Right atrium auricular region (tissue), 2 donors: Measurements from ENCODE around the gene IL1R1. TPM values are rescaled to one million over a fixed set of nuclear protein-coding genes. Genes with fewer than 3 reads are reported as not detected.
A peak's percentile ranks its signal among the peaks of the same experiment; 100 is the strongest.

ENCODE experiments used
- DNase-seq: peaks from one replicate; pipeline ENCODE4 v3.0.0-alpha.2; 2019; ENCODE audit warnings: low spot score
- H3K27ac ChIP-seq, 2 donors: fragments of 200-600 bp; sonication (generic); 1 replicate in 1 of 2; 2 replicates in 1 of 2; pipeline ENCODE4 v1.5.1; 2016 to 2019
- H3K27me3 ChIP-seq, 2 donors: fragments of 200-600 bp; sonication (generic); one replicate each; pipeline versions ENCODE4 v1.5.1 to v1.6.0; 2017 to 2019
- H3K36me3 ChIP-seq: fragments of 200-600 bp; sonication (generic); one replicate; pipeline ENCODE4 v1.5.1; 2016
- H3K4me1 ChIP-seq, 2 donors: fragments of 200-600 bp; sonication (generic); one replicate each; pipeline versions ENCODE4 v1.5.1 to v1.6.0; 2017 to 2019
- H3K4me3 ChIP-seq, 2 donors: fragments of 200-600 bp; sonication (generic); 1 replicate in 1 of 2; 2 replicates in 1 of 2; pipeline ENCODE4 v1.5.1; 2017 to 2019; ENCODE audit warnings: mild to moderate bottlenecking in 1 of 2, moderate library complexity in 1 of 2
- H3K9me3 ChIP-seq, 2 donors: fragments of 200-600 bp; sonication (generic); one replicate each; pipeline ENCODE4 v1.5.1; 2019
- total RNA-seq, 2 donors: library from RNA; depleted of rRNA; stranded (reverse); fragments of >200 nt; gene quantifications; one replicate each; pipeline ENCODE4 v1.1.0, GENCODE V29; 2016
- TF ChIP-seq, protein P1 (sequence below), 2 donors: fragments of 200-600 bp; sonication (generic); IDR thresholded peaks; one replicate each; pipeline ENCODE4 v1.5.1; 2019; ENCODE audit warnings: antibody characterized with exemption in 2 of 2

IL1R1 gene
- total RNA-seq, 2 donors from 2014 or later: 28.7 to 86.2 TPM

DNA sequence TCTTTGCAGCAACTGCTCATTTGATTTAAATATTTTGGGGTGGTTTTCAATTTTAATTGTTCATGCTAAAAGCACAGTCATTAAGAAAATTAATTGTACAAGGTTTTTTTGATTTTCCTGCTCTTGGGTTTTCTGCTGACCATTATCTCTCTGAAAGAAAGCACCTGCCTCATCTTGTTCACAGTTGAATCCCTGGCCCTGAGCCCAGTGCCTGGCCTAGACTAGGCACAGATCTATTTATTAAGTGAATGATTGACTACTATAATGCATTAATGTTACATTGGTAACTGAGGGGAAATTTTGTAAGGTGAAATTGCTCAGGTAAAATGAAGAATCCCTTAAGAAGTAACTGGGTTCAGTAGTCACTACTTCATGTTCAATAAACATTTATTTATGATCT lies 66.2 kb downstream of the IL1R1 start:
- DNase-seq: no peak
- TF ChIP-seq, protein P1, sequence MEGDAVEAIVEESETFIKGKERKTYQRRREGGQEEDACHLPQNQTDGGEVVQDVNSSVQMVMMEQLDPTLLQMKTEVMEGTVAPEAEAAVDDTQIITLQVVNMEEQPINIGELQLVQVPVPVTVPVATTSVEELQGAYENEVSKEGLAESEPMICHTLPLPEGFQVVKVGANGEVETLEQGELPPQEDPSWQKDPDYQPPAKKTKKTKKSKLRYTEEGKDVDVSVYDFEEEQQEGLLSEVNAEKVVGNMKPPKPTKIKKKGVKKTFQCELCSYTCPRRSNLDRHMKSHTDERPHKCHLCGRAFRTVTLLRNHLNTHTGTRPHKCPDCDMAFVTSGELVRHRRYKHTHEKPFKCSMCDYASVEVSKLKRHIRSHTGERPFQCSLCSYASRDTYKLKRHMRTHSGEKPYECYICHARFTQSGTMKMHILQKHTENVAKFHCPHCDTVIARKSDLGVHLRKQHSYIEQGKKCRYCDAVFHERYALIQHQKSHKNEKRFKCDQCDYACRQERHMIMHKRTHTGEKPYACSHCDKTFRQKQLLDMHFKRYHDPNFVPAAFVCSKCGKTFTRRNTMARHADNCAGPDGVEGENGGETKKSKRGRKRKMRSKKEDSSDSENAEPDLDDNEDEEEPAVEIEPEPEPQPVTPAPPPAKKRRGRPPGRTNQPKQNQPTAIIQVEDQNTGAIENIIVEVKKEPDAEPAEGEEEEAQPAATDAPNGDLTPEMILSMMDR (IDR thresholded peaks at IDR 0.05): no peak

GRCh38 chr2:102209474-102209873 lies 66.9 kb downstream of the IL1R1 start:
- no peaks in the 10 kb centered on the region for H3K4me1 ChIP-seq
- no peaks in the 10 kb centered on the region for H3K36me3 ChIP-seq
- no peak for DNase-seq
- H3K27me3 ChIP-seq: no peaks in the 10 kb centered on the region
- H3K9me3 ChIP-seq: peaks cover 0 to 9% of the 10 kb centered on the region in 2 donors
- no peak overlapping the region for H3K4me3 ChIP-seq
- TF ChIP-seq, protein P1 (IDR thresholded peaks at IDR 0.05): no peak
- no peak overlapping the region for H3K27ac ChIP-seq

More for the DNA sequence above, 66.2 kb downstream of the IL1R1 start:
- Histone ChIP-seq H3K9me3 (peaks cover 0 to 10% of the 10 kb centered on the region in 2 donors), H3K27ac (no peak overlapping the region), H3K4me1 (no peaks in the 10 kb centered on the region), H3K4me3 (no peak overlapping the region), H3K27me3 (no peaks in the 10 kb centered on the region), H3K36me3 (no peaks in the 10 kb centered on the region)

GRCh38 chr2:102217032-102217431 lies 74.5 kb downstream of the IL1R1 start:
- Histone ChIP-seq H3K9me3 (peaks cover 0 to 31% of the 10 kb centered on the region in 2 donors), H3K27me3 (no peaks in the 10 kb centered on the region), H3K4me3 (no peak overlapping the region), H3K4me1 (no peaks in the 10 kb centered on the region), H3K27ac (no peak overlapping the region), H3K36me3 (no peaks in the 10 kb centered on the region)
- DNase-seq: no peak
- TF ChIP-seq, protein P1 (IDR thresholded peaks at IDR 0.05): no peak

DNA sequence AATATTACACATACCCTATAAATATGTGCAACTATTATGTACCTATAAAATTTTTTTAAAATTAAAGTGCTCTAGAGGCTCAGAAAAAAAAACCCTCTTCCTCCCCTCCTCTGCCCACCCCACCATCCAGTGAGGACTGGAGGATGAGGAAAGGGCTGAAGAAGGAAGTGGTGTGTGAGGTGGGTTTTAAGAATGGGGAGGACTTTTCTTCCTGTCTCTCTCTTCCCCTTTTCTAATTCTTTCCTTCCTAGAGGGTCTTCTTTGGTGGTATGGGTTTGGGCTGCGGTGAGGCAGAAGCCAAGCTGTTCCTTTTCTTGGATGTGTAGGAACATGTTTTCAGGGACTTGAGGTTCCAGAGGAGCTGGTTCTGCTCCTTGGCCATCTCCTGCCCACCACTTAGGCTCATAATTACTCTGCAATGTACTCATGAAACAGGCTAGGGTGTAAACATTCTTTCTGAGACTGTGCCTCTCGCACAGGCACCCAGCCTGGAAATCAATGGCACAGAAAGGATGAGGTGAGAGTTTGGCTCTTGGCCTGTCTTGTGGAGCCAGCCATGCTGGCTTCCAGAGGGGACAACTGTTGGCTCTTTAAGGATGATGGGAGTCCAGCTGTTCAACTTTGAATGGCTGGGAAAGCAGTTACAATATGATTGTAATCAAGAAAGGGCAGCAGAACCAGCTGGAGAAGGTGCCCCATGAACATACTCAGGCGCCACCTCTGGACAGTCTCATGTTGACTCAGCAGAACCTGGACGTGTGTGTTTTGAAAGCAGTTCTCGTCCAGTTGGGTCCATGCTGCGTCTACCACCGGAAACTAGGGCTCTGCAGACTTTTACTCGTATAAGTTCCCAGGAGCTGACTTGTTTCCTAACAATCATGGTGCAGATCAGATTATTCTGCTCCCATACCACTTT lies 82.5 kb downstream of the IL1R1 start:
- H3K27ac ChIP-seq: no peak overlapping the region
- H3K27me3 ChIP-seq: no peaks in the 10 kb centered on the region
- no peak overlapping the region for H3K4me3 ChIP-seq
- H3K4me1 ChIP-seq: peaks cover 0 to 29% of the 10 kb centered on the region in 2 donors
- TF ChIP-seq, protein P1 (IDR thresholded peaks at IDR 0.05): no peak
- no peak for DNase-seq
- H3K9me3 ChIP-seq: no peaks in the 10 kb centered on the region
- H3K36me3 ChIP-seq: no peaks in the 10 kb centered on the region

GRCh38 chr2:102226171-102226570 lies 83.6 kb downstream of the IL1R1 start:
- Histone ChIP-seq H3K27ac (peak overlapping the region; percentile 89 to 95), H3K9me3 (no peaks in the 10 kb centered on the region), H3K27me3 (no peaks in the 10 kb centered on the region), H3K36me3 (no peaks in the 10 kb centered on the region), H3K4me1 (peaks cover 0 to 29% of the 10 kb centered on the region in 2 donors), H3K4me3 (no peak overlapping the region)
- DNase-seq: no peak
- TF ChIP-seq, protein P1 (IDR thresholded peaks at IDR 0.05): no peak
